Muscle of arm (tissue), 12 donors: ENCODE results near the gene HBEGF. TPM values are rescaled to one million over a fixed set of nuclear protein-coding genes. Genes with fewer than 3 reads are reported as not detected.

Experiments used
- DNase-seq: peaks from one replicate; pipeline ENCODE4 v3.0.0-alpha.2; 2013
- polyA plus RNA-seq, 12 donors: library from polyadenylated mRNA; unstranded; fragments of 120-200 nt; gene quantifications; one replicate each; pipeline ENCODE4 v1.2.1, GENCODE V29; 2013; ENCODE audit not compliant: insufficient read length in 12 of 12

HBEGF gene
- polyA plus RNA-seq, 12 donors: 4.4 to 31.7 (median 14.3) TPM; not detected in 1

DNA sequence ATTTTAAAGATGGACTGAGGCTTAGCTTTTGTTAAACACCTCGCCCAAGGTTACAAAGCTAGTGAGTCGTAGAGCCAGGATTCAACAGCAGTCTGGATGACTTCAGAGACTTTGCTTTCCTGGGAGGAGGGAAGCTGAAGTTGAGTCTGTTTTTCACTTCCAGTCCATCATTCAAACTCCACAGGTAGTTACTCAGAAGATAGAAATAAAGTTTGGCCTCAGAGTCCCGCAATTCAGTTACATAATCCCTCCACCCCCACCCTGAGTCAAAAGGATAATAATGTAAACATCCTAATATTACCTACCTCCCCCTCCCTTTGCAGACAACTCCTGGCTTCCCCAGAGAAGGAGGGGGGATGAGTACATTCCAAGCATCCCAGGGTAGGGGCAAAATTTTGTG is 8.1 kb downstream of the HBEGF start:
- DNase-seq: no peak

DNA sequence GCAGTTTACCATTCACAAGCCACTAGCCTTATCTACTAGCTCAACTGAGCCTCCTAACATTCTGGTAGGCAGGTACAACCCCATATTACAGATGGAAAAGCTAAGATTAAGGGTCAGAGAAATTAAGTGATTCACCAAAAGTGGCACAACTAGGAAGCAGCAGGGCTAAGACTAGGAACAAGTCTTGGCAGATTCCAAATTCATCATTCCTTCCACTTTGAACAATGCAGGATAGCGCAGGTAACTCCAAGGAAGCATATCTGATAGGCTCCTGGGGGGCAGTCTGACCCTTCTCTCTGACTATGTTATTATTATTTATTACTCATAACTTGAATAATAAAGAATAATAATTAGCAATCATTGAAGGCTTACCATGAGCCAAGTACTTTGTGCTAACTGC is 8.5 kb downstream of the HBEGF start:
- DNase-seq: no peak

DNA sequence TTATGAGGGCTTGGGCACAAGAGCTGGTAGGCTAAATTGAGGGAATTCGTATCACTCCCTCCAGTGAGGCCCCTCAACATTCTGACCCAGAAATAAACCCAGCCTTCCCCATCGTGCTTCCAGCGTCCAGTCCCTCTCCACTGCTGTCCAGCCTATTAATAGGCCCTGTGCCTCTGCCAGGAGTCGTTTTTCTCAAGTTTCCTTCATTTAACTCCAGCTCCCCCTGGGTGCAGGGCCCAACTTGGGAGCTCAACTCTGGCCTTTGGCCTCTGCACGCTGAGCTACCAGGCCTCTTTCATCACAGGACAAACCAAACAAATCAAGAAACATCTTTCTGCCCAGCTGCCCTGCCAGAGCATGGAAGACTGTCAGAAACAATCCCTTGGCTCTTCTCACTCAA is 10.0 kb downstream of the HBEGF start:
- DNase-seq: peak; percentile 57

DNA sequence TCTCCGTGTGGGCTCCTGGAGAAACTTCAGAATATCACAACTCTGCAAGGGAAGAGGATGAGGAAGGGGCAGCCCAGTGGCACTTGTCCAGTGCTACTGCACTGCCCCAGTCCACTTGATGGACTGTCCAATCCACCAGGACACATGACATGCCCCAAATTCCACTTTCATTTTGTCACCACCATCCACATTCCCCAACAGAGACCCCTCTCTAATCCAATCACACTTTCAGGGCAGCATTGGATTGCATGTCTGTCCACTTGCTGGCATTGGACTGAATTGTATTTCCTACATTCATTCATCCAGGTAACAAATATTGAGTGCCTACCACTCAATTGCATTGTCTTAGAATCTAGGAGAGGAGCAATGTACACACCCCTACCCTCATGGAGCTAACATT is 14.8 kb downstream of the HBEGF start:
- DNase-seq: no peak

DNA sequence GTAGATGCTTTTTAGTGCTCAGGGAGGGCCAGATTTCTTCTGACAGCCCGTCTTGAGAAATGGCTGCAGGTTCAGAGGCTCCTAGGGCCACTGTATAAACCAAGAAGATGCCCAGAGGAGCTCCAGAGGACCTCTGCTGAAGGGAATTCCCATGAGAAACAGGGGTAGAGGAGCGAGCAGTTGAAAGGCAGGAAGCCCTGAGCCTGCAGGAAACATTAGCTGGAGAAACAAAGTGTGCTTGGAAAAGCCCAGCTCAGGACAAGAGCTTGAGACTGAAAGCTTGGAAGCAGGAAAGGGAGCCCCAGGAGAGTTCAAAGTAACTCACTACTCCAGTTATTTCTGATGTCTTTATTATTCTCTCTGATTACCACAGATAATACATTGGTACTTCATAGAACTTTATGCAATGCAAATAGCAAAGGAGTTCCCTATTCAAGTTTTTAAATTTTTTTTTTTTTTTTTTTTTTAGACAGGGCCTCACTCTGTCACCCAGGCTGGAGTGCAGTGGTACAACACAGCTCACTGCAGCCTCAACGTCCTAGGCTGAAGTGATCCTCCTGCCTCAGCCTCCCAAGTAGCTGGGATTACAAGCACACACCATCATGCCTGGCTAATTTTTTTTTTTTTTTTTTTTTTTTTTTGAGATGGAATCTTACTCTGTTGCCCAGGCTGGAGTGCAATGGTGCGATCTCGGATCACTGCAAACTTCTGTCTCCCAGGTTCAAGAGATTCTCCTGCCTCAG is 16.5 kb downstream of the HBEGF start:
- no peak for DNase-seq

DNA sequence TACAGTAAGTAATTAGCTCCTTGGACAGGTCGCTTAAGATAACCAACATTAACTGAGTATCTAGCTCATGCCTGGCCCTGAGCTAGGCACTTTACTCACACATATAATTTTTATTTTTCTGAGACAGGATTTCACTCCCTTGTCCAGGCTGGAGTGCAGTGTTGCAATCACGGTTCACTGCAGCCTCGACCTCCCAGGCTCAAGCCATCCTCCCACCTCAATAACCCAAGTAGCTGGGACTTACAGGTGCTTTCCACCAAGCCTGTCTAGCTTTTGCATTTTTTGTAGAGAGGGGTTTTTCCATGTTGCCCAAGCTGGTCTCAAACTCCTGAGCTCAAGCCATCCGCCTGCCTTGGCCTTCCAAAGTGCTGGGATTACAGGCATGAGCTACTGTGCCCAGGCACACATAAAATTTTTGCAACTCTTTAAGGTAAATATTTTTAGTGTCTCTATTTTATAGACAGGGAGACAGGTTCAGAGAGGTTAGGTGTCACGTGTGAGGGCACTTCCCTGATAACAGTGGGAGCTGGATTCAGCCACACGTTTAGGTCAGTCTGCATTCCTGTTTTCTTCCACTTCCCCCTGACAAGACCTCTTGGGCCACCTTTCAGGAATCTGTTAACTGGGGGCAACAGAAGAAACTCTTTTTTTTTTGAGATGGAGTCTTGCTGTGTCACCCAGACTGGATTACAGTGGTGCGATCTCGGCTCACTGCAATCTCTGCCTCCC is 18.2 kb downstream of the HBEGF start:
- no peak for DNase-seq

DNA sequence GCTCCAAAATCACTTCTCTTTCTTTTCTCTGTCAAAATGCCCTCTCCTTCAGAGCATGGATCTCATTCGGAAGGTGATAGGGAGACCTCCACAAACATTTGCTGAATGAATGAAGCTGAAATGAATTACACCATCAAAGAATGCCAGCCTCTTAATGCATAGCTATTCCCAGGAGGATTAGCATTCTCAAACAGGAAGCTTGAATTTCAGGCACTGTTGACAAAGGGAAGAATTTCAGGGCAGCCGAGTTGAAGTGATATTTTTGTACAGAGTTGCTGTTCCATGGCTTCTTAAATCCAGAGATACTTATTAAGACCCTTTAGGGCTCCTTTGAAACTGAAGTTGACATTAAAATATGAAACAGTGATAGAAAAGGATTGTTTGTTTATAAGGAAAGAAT is 18.8 kb downstream of the HBEGF start:
- no peak for DNase-seq

DNA sequence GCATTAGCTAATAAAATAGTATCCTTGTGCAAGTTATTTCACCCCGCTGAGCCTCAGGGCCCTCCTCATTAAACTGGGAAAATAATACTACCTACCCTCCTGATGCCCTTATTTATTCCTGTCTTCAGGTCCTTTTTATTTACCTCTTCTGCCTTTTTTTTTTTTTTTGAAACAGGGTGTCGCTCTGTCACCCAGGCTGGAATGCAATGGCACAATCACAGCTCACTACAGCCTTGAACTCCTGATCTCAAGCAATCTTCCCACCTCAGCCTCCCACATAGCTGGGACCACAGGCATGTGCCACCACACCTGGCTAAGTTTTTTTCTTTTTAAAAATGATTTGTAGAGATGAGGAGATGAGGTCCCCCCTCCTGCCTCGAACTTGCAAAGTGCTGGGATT is 20.9 kb downstream of the HBEGF start:
- DNase-seq: no peak

DNA sequence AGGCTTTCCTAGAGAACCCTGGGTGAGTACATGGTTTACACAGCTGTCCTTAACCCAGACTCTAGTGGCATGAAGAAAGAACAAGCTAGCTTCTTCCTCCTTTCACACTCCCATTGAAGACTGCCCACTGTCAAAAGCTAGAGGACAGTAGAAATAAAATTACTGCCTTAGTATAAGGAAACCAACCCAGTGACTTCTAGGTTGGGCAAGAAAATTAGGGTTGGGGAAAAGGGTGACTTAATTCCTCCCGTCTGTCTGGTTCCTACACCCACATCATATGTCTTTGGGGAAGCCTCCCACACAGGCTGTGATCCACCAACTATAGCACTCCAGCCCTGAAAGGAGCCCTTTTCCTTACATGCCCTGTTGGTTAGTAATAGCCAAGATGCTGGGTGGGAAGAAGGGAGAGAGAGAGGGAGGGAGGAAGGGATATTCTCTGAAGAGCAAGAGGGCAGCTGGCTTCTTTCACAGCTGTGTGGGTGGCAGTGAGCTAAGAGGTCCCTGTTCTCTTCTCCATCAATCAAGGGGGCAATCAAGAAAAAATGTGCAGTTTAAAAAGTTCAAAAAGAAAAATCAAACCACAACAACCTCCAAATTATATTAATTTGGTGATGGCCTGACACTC is 21.7 kb downstream of the HBEGF start:
- no peak for DNase-seq

DNA sequence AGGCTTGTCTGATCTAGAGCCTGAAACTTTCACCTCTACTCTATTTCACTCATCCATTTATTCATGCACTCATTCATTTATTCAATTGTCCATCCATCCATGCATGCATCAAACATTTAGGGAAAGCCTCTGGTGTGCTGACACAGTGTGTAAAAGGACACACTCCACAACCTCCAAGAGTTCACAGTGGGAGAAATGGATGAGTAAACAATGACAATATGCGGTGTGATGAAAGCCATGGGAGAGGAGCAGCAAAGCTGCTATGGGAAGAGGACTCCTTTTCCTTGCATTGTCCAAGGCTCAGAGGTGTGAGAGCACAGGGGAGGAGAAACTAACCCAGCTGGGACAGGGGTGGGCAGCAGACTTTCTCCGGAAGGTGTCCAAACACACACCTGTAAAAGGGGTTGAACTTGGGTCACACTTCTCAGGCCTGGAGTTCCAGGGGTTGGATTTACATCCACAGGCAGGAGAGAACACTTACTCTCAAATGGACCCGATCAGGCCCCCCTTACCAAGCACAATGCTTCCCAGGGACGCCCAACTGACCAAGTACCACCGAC is 22.3 kb downstream of the HBEGF start:
- DNase-seq: no peak

DNA sequence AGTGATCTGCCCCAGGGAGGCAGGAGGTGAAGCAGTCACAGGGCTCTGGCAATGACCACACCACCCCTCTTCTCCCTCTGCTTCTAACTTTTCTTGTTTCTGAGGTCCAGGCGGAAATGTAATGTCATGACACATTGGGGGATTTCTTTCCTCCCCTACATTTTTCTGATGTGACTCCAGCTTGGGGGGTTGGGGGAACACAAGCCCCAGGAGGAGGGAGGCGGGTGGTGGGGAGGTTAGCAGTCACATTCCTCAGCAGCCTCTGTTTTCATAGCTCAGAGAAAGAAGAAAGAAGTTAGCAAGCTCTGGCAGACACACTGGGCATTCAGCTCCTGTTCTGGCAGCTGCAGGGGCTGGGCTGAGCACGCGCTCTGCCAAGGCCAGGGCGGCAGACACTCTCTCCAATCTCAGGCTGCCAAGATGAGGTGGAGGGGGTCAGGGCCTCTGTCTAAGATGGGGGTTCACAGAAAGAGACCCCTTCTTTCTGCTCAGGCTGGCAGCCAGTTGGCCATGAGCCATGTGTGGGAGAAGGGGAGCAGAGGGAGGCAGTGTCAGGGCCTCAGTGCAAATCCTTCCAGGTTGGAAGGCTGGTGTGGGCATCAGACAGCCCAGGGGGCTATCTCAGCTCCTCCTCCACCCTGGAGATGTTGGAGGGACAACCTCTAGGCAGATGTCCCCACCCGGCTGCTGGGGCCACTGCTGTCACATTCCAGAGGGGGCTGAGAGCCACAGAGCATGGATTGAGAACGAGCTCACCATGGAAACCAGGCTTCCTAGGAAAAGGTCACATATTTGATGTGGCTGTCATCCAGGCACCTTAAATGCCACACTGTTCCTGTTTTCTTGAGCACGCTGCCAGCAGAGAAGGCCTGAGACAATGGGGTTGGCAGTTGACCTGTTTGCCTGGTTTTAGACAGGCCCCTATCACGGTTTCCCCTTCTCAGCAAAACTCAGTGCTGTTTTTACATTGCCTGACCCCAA is 23.4 kb downstream of the HBEGF start:
- DNase-seq: no peak

DNA sequence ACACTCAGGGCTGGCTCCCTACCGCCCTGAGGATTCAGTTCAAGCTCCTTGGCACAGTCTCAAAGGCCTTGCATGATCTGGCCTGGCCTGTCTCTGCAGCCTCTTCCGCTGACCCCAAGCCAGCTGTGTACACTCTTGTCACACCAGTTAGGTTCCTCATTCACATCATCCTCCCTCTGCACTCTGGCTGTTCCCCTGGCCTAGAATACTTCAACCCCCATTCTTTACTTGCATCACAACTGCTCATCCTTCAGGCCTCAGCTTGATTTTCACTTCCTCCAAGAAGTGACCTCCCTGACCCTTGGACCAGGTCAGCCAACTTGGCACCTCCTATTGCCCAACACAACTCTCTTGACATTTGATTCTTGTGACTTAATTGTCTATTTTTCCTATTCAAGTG is 24.6 kb downstream of the HBEGF start:
- DNase-seq: no peak

DNA sequence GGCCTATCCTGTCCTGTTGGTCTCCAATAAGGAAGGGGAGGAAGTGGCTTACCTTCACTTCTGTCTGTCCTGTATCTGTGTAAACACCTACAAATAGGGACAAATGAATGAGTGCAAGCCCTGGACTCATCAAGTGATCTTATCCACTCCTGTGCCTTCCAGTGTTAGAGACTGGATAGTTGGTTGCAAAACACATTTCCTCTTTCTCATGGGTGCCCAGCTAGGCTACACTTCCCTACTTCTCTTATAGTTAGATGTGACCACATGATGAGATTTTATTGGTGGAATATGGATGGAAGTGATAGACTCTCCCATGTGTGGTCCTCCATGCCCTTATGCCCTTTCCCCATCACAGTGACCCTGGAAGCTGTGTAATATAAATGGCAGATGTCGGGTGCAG is 26.6 kb downstream of the HBEGF start:
- no peak for DNase-seq

DNA sequence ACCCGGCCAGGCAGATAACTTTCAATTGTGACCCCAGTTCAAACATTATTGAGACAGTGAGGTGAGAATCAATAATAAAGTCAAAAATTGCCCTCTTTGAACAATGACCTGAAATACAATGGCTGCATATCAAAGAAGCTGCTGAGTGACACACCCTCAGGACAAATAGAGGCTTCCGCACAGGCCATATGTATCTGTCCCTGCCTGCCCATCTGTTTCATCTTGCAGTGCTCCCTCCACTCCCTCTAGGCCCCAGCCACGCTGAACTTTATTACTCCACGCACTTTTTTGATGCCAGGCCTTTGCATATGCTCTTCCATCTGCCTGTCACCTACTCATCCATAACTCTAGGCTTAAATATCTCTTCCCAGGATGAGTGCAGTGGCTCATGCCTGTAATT is 27.6 kb downstream of the HBEGF start:
- DNase-seq: no peak

DNA sequence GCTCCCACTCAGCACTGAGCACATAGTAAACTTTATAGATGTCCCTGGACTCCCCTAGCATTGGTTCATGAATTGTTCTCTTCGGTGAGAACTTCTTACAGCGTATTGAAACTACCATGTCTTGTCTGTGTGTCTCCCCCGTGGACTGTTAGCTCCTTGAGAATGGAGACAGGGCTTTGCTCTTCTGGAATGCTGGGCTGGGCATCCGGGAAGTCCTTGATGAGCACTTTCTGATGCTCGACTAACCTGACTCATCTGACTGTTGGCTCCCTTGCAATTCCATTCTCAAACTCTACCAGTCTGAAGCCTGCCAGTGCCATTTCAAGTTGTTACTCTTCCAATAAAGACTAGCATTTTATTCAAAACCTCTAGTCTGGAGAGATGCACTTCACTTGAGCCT is 28.5 kb downstream of the HBEGF start:
- DNase-seq: no peak

DNA sequence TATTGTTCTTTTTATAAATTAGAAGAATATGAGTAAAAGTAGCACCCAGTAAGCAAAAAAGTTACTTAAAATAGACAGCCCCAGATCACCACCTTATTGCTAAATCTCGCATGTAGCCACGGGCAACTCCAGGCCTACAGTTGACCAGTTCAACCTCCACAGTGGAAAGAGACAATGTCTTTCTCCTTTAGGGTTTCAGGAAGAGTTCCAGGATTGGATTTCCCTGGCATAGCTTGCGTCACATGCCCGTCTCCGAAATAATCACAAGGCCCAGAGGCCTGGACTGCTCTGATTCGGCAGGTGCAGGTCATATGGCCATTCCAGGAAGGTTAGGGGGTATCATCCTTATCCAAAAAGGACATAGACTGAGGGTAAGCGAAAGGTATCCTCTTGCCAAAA is 33.6 kb downstream of the HBEGF start:
- DNase-seq: no peak

DNA sequence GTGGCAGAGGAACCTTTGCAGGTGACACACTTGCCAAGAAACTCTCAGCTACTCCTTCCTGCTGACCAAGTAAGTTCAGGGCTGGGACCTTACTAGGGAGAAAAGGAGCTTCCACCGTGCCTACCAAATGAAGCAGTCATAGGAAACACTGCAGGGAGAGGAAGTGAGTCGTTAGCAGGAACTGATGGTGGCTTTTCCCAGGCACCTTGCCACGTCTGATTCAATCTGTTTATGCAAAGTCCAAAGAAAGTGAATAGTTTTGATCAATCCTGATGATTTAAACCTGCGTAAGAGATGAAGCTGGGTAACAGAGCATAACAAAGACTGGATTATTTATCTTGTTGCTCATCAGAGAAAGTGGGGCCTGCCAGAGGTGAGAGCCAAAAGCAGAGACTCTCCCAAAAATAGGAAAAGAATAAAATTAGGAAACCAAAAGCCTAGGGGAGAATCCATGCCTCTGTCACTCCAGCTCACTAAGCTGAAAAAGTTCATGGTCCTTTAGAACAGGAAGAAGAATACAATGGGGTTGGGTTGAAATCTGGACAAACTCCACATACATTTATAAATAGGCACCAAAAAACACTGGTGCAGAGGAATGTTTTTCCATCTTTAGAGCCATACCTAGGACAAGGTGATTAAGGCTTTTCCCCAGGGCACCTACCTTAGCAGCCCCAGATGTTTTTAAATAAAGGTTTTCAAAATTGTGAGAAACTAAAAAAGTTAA is 34.2 kb downstream of the HBEGF start:
- DNase-seq: no peak

DNA sequence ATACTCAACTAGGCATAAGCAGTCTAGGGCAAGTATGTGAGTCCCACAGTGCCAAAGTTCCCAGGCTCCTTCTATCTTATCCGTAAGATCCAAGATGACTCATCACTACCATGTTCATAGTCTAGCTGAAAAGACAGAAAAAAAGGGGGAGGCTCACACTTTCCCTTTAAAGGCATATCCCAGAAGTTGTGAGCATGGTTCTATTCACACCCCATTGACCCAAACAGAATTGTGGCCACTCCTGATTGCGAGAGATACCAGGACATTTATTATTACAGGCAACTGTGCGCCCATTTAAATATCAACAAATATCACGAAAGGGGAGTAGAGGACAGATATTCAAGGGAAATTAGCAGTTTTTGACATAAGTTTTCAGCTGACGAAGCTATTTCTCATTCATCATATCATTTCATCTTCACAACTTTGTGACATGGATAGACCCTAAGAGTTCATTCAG is 35.4 kb downstream of the HBEGF start:
- DNase-seq: no peak

DNA sequence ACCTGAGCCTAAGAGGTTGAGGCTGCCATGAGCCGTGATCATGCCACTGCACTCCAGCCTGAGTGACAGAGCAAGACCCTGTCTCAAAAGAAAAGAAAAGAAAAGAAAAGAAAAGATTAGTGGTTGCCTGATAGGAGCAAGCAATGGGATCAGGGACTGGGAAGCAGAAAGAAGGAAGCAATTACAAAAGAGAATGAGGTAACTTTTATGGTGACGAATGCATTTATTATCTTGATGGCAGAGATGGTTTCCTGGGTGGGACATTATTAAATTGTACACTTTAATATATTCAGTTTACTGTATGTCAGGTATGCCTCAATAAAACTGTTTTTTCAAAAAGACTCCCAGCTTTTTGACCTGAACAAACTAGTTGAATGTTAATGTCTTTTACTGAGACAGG is 36.0 kb downstream of the HBEGF start:
- no peak for DNase-seq

DNA sequence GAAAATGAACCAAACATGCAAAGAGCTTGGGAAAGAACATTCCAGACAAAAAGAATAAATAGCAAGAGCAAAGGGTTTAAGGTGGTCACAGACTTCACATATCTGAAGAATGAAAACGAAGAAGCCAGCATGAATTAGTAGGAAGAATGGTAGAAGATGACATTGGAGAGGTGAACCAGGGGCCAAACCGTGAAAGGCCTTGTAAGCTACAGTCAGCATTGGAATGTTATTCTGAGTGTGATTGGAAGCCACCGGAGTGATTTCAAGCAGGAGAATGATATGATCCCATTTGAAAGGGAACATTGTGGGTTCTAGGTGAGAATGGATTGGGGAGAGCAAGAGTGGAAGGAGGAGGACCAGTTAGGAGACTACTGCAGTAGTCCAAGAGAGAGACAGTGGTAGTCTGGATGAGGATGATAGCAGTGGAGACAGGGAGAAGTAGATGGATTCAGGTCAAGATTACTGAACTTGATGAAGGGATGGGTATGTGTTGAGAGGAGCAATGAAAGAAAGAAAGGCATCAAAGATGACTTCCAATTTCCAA is 36.6 kb downstream of the HBEGF start:
- DNase-seq: no peak

DNA sequence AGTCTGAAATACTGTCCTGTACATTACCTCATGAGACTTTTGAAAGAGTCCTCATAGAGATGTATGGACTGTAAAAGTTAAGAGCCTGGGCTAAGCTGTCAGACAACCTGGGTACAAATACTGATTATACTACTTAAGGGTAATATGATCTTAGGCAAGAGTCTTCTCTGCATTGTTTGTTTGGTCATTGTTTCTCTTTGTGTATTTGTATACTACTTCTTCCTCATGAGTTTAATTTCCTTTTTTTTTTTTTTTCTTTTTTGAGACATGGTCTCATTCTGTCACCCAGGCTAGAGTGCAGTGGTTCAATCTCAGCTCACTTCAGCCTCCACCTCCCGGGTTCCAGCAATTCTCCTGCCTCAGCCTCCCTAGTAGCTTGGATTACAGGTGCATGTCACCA is 40.9 kb downstream of the HBEGF start:
- no peak for DNase-seq
